Stimulated activated CD4-positive, alpha-beta T cell treated with anti-CD3 and anti-CD28 coated beads, Interleukin-1b, Interleukin-23, amount 100 ng/mL, for 24 hours (primary cell): ENCODE measurements around the gene CCDC160.
"Not testable (repeated sequence)": the region's sequence is repeated elsewhere in the genome, so short reads cannot be mapped to it uniquely, and the experiment has no call there.

Experiments used
- DNase-seq, 4 experiments: peaks; one replicate each; pipeline ENCODE4 v3.0.0-alpha.2; 2020; ENCODE audit warnings: low read depth in 4 of 4, low spot score in 1 of 4

Gene CCDC160

GRCh38 chrX:134236626-134237614 lies at the start of gene CCDC160:
TSS of gene CCDC160 (plus strand) at chrX:134237182. CDS start at chrX:134244801, 7,619 bp downstream.
- no peak for DNase-seq

GRCh38 chrX:134191281-134191680 lies 45.7 kb upstream of the CCDC160 start:
- no peak for DNase-seq

- DNase-seq, result no peak
Measured at GRCh38 chrX:134194915-134195314, 42.1 kb upstream of the CCDC160 start.

- DNase-seq, result no peak
Measured at GRCh38 chrX:134202561-134202960, 34.4 kb upstream of the CCDC160 start.

GRCh38 chrX:134206221-134206620 lies 30.8 kb upstream of the CCDC160 start:
- no peak for DNase-seq

GRCh38 chrX:134210465-134210864 lies 26.5 kb upstream of the CCDC160 start:
- no peak for DNase-seq

- DNase-seq, result no peak
Measured at GRCh38 chrX:134235236-134235635, 1.7 kb upstream of the CCDC160 start.

- DNase-seq, result not testable (repeated sequence)
Measured at GRCh38 chrX:134238144-134238543, 1.2 kb downstream of the CCDC160 start.

GRCh38 chrX:134239016-134239415 lies 2.0 kb downstream of the CCDC160 start:
- no peak for DNase-seq

GRCh38 chrX:134240209-134240608 lies 3.2 kb downstream of the CCDC160 start:
- DNase-seq, result no peak

- DNase-seq, result no peak
Measured at GRCh38 chrX:134241960-134242619, 5.1 kb downstream of the CCDC160 start.

GRCh38 chrX:134244043-134244442 lies 7.1 kb downstream of the CCDC160 start:
- DNase-seq, result no peak

GRCh38 chrX:134246282-134246681 lies 9.3 kb downstream of the CCDC160 start:
- DNase-seq, result no peak

GRCh38 chrX:134247492-134247891 lies 10.5 kb downstream of the CCDC160 start:
- no peak for DNase-seq

GRCh38 chrX:134249241-134249640 lies 12.3 kb downstream of the CCDC160 start:
- DNase-seq, result no peak

GRCh38 chrX:134251241-134251640 lies 14.3 kb downstream of the CCDC160 start:
- no peak for DNase-seq

- no peak for DNase-seq
Measured at GRCh38 chrX:134254511-134254910, 17.5 kb downstream of the CCDC160 start.

- no peak for DNase-seq
Measured at GRCh38 chrX:134255555-134255954, 18.6 kb downstream of the CCDC160 start.

- DNase-seq, result no peak
Measured at GRCh38 chrX:134256684-134257083, 19.7 kb downstream of the CCDC160 start.

- no peak for DNase-seq
Measured at GRCh38 chrX:134258202-134258601, 21.2 kb downstream of the CCDC160 start.

GRCh38 chrX:134285934-134286333 lies 49.0 kb downstream of the CCDC160 start:
- DNase-seq, result not testable (repeated sequence)

GRCh38 chrX:134287346-134287745 lies 50.4 kb downstream of the CCDC160 start:
- no peak for DNase-seq
